NK-92 treated with Interleukin-12 subunit alpha and Interleukin-12 subunit beta, amount 100 ng/mL, for 24 hours (cell line): Measurements from ENCODE around the gene FBL.

ENCODE experiments used
- DNase-seq: peaks from one replicate; lab custom pipeline; 2025; lab: John Stamatoyannopoulos, UW

The FBL gene

DNA sequence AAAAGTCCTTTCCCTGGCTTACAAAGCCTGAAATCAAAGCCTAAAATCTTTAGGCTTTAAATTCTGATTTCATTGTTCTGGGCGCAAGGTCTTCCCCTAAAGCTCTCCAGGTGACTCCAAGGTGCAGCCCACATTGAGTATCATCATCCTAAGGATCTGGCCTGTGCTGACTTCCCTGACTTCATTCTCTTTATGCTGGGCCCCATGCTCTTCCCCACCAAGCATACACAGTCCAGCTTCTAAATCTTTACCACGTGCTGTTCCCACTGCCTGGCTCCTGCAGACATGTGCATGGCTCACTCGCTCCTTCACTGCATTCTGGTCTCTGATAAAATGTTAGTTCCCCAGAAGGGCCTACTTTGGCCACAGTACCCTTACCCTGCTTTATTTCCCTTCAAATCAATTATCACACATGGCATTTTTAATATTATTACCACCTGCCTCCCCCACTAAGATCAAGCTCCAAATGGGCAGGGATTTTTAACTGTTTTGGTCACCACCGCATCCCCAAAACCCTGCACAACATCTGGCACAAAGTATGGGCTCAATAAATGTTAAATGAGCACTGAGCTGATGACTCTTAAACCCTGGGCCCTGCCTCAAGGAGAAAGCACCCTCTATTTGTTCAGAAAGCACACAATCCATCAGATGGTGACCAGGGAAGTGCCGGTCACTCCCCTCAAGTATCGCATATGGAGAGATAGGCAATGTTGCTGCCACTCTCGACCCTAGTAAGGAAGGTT lies 3.3 kb downstream of the FBL start:
- no peak for DNase-seq

DNA sequence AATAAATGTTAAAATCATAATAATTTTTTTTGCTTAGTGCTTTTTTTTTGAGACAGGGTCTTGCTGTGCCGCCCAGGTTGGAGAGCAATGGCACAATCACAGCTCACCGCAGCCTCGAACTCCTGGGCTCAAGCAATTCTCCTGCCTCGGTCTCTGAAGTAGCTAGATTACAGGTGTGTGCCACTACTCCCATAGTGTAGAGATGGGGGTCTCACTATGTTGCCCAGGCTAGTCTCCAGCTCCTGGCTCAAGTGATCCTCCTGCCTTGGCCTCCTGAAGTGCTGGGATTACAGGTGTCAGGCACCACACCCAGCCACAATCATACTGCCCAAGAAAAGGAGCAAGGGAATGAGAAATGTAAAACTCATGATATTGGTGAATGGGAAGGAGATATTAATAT lies 5.1 kb downstream of the FBL start:
- DNase-seq, result no peak

DNA sequence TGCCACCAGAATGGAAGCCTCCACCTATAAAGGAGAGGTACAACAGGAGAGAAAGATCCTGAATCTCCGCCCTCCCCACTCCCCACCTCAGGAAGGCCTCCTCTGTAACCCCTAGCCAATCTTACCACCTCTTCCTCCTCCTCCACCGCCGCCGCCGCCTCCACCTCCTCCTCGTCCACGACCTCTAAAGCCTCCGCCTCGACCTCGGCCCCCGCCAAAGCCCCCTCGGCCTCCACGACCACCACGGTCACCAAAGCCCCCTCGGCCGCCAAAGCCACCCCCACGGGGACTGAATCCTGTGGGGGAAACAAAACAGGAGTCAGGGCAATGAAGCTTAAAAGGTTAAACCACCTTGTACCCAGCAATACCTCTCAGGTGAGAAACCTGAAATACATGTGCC lies 5.7 kb downstream of the FBL start:
- DNase-seq, result no peak

DNA sequence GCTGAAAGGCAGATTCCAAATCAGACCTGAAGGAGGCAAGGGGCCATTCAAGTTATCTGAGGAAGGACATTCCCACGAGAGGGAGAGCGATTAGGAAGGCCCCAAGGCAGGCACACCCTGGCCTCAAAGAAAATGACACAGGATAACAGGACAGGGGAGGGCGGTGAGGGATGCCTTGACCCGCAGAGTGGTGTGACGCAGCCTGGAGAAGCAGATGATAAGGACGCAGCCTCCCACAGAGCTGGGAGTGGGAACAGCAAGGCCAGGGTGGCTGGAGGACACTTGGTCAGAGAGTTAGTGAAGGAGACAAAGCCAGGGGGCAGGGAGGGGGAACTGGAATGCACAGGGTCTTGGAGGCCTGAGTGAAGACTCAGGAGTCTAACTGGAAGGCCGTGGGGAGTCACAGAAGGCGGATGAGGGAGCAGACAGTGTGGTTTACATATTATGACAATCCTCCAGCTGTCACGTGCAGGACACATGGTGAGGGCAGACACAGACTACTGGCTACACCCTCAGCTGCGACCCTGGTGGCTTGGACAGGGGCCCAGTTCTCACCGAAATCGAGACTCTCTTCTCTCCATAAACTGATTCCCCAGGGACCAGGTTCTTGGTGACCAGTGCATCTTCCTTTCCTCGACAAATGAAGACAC lies 6.4 kb downstream of the FBL start:
- no peak for DNase-seq

DNA sequence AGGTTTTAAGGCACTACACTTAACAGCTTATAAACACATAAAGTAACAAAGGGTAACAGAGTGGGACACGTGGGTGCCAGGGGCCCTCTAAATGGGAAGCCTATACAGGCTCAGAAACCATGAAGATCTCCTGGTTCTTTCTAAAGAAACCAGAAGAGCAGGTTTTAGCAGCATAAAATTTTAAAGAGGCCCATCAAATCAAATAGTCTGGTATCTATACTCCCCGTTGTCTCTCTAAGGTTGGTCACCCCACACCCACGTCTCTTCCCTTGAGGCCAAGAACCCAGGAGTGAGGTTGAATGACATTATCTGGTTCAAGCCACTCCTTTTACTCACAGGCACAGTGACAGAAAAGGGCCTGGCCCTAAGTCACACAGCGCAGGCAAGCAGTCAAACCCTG lies 7.6 kb downstream of the FBL start:
- DNase-seq, result no peak

DNA sequence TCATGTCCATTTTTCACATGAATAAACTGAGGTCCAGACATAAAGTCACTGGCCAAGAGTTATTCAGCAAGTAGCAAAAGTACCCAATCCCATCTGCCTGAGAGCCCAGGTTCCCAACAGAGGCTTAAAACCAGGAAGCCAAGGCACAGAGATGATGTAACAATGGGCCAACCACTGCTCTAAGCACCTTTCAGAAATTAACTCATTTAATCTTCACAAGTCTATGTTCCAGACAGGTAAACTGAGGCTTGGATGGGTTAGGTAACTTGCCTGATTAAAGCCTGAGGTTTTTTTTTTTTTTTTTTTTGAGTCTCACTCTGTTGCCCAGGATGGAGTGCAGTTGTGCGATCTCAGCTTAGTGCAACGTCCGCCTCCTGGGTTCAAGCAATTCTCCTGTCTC lies 8.2 kb downstream of the FBL start:
- no peak for DNase-seq

DNA sequence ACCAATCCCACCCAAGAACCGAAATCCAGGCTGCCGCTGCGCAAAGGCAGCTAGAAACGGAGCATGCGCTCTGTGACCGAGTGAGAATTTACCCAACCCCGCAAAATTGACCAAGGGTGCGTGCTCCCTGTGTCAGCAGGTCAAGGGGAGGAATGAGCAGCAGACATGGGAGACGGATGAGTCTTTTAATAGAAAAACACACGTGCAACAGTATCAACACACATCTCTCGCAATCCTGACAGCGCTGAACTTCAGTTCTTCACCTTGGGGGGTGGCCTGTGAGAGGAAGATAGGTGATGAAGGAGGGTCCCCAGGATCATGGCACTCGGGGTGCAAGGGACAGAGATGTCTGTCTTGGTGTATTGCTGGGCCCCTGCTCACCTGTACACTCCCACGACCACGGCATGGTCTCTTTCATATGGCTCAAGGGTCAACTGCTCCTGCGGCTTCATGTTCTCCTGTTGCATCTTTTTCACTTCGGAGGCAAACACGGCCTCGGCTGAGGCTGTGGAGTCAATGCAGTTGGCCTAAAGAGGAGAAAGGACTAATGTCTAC lies 11.8 kb downstream of the FBL start:
- no peak for DNase-seq

DNA sequence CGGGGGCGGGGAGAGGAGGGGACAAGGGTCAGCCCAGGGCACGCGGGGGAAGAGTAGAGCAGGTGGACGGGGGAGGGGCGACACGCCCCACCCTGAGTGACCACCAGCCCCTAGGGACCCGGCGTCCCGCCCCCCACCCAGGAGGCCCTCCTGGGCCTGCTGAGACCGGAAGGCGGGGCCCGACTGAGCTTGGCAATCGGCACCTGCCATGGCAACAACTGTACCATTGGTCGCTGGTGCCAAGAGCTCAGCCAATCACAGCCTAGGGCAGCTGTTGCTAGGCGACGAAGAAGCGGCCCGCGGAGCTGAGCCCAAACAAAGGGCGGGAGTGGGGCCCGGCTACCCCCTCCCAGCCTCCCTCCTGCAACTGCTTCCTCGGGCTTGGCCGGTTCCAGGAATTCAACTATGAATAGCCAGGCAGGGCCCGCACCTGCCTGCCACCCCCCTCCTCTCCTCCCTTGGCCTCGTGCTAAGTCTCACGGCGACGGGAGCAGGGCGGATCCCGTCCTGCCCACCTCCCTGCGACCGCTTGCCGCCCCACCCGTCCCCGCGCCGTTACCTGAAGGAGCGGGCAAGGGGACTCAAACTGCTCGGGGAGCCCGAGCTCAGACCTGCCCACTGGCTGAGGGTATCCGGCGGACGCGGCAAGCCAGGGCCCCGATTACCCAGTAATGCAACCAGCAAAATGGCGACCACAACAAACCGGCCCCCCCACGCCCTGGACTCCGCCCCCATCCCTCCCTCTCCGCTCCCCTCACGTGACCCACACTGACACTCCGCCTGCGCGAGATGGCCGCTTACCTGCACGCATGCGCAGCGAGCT lies 12.5 kb downstream of the FBL start, which contains the start of gene DYRK1B:
Gene DYRK1B (minus strand): TSS at position 699 of the 823 bp plus-strand sequence. CDS start 2,295 bp downstream, outside the sequence.
- DNase-seq, result no peak

DNA sequence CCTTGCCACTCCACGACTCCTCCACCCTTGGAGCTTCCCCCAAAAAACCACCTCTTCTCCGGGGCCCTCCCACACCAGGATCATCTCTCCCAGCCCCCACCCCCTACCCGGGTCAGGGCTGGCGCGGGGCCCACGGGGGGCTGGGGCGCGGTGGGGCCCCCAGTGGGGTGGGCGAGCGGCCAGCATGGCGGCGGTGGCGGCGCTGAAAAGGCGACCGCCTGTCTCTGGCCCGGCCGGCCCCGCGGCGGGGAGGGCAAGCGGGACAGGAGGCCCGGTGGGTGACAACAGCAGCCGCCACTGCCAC lies 13.1 kb downstream of the FBL start:
- no peak for DNase-seq

DNA sequence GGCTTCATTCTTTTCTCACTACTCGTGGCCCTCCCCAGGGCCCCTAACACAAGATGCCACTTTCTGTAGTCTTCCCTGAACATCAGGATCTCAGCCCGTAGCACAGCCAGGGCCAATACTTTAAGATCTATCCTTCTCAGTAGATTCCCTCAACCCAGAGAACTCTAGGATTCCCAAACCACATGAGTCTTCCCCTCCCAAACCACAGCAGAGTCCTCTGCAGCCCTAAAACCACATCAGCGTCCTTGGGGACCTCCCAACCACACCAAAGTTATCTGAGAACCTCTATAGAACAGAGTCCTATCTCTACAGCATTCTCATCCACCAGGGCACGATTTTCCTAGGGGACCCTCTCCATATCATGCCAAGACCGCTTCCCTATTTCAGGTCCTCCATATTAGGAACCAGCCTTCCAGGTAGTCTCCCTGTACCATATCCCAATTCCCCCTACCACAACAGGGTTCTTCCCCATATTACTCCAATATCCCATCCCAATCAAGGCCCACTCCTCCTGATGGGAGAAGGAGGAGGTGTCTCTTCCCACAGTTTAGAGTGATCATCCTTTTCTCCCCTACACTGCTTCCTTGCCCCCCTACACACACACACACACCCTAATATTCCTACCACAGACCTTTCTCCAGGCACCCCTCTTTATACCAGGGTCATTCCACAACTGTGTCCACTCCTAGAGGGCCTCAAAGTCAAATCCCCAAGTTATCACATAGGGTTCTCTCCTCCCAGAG lies 13.7 kb downstream of the FBL start:
- no peak for DNase-seq

DNA sequence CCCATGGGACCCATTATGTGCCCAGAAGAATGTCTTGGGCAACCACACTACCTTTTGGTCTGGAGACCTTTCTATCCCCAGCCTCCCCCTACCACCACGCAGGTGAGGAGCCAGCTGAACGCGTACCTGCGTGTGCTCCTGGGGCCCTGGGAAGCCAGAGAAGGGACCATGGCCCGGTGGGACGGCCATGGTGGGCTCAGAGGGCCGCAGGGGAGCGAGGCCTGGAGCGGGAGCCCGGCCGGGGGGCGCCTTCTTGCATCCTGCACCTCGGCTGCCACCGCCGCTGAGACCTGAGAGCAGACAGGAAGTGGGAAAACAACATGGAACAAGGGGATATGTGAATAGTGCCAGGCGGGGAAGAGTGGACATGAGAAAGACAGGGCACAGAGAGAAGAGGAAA lies 14.5 kb downstream of the FBL start:
- no peak for DNase-seq

DNA sequence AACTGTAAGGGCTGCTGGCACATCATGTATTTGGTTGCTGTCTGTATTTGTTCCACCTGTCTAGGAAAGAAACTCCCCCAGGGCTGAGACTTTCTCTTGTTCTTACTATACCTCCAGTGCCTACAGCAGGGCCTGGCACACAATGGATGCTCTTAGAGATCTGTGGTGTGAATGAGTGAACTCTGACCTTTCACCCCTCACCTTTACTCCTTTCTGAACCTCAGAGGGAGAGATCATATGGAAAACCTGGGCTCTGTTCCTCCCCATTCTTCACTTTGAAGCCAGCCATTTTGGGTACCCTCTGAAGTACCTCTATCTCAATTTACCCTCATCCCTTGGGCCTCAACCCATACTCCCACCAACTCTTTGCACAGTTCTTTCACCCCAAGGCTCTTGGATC lies 15.3 kb downstream of the FBL start:
- no peak for DNase-seq

DNA sequence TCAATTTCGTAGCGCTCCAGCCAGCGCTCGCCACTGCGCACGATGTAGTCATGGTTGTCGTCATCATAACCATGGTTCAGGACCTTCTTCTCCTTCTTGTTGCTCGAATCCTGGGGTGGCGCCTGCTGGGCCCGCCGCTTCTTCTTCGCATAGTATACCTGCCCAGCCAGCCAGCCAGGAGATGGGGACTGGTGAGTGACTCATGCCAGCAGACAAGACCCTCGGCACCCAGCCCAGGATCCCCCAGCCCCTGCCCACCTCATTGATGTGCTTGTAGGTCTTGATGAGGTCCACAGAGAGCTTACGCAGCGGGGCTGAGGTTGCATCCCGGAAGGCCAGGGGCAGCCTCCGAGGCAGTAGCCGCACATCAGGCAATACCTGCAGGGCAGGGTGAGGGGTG lies 15.8 kb downstream of the FBL start:
- no peak for DNase-seq

DNA sequence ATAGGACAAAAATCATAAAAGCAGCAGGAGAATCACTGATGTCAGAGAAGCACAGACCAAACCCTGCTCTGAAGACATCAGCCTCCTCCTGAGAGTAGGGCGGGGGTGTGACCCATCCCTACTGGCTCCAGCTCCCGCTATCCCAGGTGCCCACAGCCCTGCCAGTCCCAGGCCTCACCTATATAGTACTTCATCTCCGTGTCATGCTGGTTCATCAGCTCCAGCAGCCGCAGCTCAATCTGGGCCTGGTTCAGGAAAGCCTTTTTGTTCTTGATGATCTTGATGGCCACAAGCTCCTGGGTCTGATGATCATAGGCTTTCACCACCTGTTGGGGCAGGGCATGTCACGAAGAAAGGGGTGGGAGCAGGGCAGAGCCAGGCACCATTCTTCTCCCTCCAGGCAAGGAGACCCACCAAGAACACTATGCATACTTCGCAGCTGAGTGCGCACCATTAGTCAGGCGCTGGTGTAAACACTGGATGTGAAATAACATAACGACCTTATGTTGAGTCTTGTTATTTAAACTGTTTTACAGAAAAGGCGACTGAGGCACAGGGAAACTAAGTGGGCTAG lies 16.4 kb downstream of the FBL start:
- no peak for DNase-seq

DNA sequence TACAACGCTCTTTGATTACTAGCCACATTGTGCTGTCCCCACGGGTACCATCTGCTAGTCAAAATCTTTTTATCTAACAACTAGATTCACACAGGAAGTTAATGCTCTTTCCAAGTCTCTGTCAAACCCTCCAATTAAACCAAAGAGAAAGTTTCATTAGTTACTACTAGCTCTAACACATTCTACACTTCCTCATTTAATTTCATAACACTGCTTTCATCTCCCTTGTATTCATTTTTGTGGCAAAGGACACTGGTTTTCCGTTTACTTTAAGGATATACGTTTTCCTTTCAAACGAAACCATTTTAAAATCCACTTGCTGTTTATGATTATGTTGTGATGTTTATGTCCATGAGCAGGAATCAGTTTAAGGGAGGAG lies 17.5 kb downstream of the FBL start:
- no peak for DNase-seq

DNA sequence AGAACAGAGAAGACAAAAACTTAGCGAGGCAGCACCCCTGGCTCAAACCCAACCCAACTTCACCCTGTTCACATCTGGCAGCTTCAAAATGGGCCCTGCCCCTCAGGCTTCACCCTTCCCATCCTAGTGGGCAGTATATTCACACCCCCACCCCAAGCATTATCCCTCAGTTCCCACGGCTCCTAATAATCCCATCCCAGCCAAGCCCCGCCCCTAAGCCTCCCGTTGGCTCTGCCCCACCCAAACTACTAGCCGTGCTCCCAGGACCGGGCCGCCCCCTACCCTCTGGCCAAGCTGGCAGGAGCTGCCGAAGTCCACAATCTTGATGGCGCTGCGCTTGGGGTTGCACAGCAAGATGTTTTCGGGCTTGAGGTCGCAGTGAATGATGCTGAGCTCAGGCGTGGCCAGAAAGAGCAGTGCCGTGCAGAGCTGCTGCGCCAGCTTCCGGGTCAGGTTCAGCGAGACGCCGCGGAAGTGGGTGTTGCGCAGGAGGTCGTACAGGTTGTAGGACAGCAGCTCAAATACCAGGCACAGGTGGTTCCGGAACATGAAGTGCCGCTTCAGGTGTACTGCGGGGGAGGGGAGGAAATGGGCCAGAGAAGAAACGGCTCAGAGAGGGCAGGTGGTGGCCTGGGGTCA lies 18.0 kb downstream of the FBL start:
- no peak for DNase-seq

DNA sequence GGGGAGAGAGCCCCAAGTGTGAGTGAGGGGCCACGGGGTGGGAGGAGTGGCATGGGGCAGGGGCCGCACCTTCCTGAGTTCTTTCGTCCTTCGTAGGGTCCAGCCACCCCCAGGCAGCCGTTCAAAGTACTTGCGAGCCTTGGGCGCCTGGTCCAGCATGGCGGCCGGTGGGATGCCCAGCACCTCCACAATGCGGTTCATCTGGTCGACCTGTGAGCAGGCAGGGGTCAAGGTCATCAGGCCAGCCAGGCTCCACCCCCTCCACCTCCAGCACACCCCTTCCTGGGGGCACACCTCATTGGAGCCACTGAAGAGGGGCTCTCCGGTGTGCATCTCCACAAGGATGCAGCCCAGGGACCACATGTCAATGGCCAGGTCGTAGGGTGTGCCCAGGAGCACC lies 19.0 kb downstream of the FBL start:
- DNase-seq, result no peak

DNA sequence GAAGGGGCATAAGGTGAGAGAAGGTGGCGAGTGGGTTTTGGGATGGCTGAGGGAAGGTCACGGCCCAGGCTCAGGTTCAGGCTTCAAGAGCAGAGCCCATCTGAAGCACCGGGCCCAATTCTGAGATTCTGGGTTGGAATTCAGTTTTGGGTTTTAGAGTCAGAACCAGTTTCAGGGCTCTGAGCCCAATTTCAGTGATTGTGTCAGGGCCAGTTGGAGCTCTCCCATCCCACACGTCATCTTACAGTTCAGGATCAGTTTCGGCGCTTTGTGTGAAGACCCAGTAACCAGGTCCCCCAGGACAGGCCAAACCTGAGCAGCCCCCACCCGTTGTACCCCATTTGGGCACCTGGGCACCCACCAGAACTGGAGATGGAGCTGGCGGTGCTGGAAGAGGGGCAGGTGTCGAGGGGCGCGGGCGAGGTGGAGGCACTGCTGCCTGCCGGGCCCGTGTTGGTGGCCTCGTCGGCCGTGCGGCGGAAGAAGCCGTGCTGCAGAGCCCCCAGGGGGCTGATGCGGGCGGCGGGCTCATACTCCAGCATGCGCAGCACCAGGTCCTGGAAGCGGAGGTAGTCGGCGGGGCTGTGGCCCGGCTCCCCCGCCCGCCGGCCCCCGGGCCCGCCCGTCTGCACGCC lies 19.8 kb downstream of the FBL start:
- DNase-seq, result no peak

DNA sequence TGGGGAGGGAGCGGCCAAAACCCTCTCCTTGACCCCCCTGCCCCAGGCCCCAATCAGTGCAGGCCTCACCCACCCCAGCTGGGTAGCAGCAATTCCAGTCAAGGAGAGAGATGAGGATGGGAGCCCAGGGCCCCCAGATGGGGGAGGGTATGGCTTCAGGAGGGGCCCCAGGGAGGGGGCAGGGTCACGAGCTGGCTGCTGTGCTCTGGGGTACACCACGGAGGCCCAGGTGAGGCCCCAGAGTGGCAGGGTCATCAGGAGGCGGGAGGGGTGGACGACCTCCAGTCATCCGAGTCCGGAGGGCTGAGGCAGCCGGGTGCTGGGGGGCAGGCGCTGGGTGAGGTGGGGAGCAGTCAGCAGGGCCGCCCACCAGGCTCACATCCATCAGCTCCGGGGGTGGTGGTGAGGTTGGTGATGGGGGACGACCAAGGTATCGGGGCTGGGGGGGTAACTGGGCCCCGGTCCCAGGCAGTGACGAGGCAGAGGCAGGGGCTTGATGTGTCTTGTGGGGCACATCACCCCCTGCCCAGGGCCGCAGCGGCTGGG lies 20.6 kb downstream of the FBL start:
- DNase-seq, result no peak

DNA sequence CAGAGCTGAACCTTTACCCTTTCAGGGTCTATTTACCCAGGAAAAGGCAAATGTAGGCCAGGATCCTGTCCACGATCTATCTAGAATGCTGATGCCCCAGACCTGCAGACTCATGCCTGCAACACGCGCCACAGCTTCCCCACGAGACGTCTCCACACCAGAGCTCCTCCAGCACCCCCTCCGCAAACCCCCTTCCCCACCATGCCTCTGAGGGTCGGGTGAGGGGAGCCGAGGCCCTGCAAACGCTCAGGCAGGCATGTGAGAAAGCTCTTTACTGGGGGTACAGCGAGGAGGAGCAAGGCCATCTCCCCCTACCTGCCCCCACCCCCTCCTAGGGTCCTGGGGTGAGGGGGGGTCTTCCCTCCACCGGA lies 21.1 kb downstream of the FBL start:
- DNase-seq, result no peak
